DND-41 (cell line): ENCODE data around the gene KLHDC8A.

ENCODE experiments used
- ATAC-seq: fragments of 200-7000 bp; cut with Tn5 transposase; 3 replicates; pipeline ENCODE4 v1.9.1; 2021; ENCODE audit warnings: low read depth; ENCODE audit not compliant: insufficient read depth
- DNase-seq: peaks from one replicate; pipeline ENCODE4 v3.0.0-alpha.2; 2020
- H2AFZ ChIP-seq: 2 replicates; pipeline ENCODE4 v1.6.0; 2012; ENCODE audit warnings: low read depth, low read length
- H3K27ac ChIP-seq: 2 replicates; pipeline ENCODE4 v1.5.1; 2012; ENCODE audit warnings: low read length, inconsistent platforms
- H3K27me3 ChIP-seq: fragments of 200-600 bp; sonication (generic); 2 replicates; pipeline ENCODE4 v1.6.0; 2012; ENCODE audit warnings: low read length, mild to moderate bottlenecking, inconsistent platforms; ENCODE audit not compliant: insufficient read depth, poor library complexity
- H3K36me3 ChIP-seq: 2 replicates; pipeline ENCODE4 v1.5.1; 2012; ENCODE audit warnings: low read length, inconsistent platforms; ENCODE audit not compliant: insufficient read depth
- H3K4me1 ChIP-seq: 2 replicates; pipeline ENCODE4 v1.5.1; 2012; ENCODE audit warnings: mild to moderate bottlenecking, low read length; ENCODE audit not compliant: insufficient read depth
- H3K4me2 ChIP-seq: 2 replicates; pipeline ENCODE4 v1.6.0; 2012; ENCODE audit warnings: mild to moderate bottlenecking, moderate library complexity, low read length, inconsistent platforms; ENCODE audit not compliant: insufficient read depth
- H3K4me3 ChIP-seq, 2 experiments: fragments of 200-600 bp in 1 of 2; shearing (Covaris generic) in 1 of 2; 2 replicates each; pipeline ENCODE4 v1.5.1; 2012 to 2016; ENCODE audit warnings: inconsistent platforms in 2 of 2, low read length in 2 of 2, mild to moderate bottlenecking in 2 of 2, low read depth in 1 of 2, moderate library complexity in 1 of 2
- H3K79me2 ChIP-seq: 2 replicates; pipeline ENCODE4 v1.6.0; 2012; ENCODE audit warnings: low read length, inconsistent platforms; ENCODE audit not compliant: insufficient read depth
- H3K9ac ChIP-seq: 2 replicates; pipeline ENCODE4 v1.6.0; 2012; ENCODE audit warnings: low read depth, mild to moderate bottlenecking, inconsistent platforms, low read length, moderate library complexity
- H3K9me3 ChIP-seq: 2 replicates; pipeline ENCODE4 v1.5.1; 2012; ENCODE audit warnings: low read length, moderate library complexity, mild to moderate bottlenecking, inconsistent platforms; ENCODE audit not compliant: insufficient read depth, severe bottlenecking
- H4K20me1 ChIP-seq: 2 replicates; pipeline ENCODE4 v1.6.0; 2012; ENCODE audit warnings: low read length; ENCODE audit not compliant: insufficient read depth
- CTCF ChIP-seq: IDR thresholded peaks from 2 replicates; pipeline ENCODE4 v1.5.1; 2012; ENCODE audit warnings: borderline replicate concordance, low read length, moderate library complexity, mild to moderate bottlenecking; ENCODE audit not compliant: poor library complexity, severe bottlenecking; ENCODE audit errors: extremely low read depth
- EZH2 ChIP-seq: IDR thresholded peaks from 3 replicates; pipeline ENCODE4 v1.6.1; 2012; ENCODE audit warnings: borderline replicate concordance, low read depth, mild to moderate bottlenecking, moderate library complexity, low read length, inconsistent platforms; ENCODE audit not compliant: severe bottlenecking

KLHDC8A gene

DNA sequence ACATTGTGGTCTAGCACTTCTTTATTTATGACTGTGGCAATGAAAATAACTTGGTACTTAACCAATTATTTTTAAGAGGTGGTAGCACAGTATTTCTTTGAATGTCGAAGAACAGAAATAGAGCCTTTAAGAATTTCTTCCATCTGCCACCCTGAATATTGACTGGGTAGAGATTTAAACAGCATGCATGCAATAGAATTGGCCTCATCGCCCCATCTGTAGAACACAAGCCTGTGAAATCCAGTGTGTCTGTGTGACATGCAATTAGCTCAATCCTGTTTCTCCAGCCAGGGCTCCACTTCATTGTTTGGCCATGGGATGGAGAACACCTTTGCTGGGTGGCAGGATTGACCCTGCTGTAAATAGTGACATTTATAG lies 17.1 kb upstream of the KLHDC8A start:
- Histone ChIP-seq H4K20me1 (no peaks in the 10 kb centered on the region), H3K79me2 (no peaks in the 10 kb centered on the region), H3K27me3 (peaks cover 47% of the 10 kb centered on the region), H3K36me3 (no peaks in the 10 kb centered on the region), H3K27ac (no peak overlapping the region), H3K4me2 (no peak overlapping the region), H3K4me1 (no peaks in the 10 kb centered on the region), H3K4me3 (no peak overlapping the region), H3K9ac (no peak overlapping the region), H3K9me3 (no peaks in the 10 kb centered on the region), H2AFZ (no peak overlapping the region)
- ATAC-seq (no peak), DNase-seq (no peak)
- TF ChIP-seq CTCF (no peak), EZH2 (no peak)

- Histone ChIP-seq H3K4me1 (no peaks in the 10 kb centered on the region), H3K9me3 (no peaks in the 10 kb centered on the region), H3K9ac (no peak overlapping the region), H2AFZ (no peak overlapping the region), H3K27me3 (peaks cover 41% of the 10 kb centered on the region), H4K20me1 (no peaks in the 10 kb centered on the region), H3K4me3 (no peak overlapping the region), H3K4me2 (no peak overlapping the region), H3K27ac (no peak overlapping the region), H3K36me3 (no peaks in the 10 kb centered on the region), H3K79me2 (no peaks in the 10 kb centered on the region)
- no peak for TF ChIP-seq EZH2
- no peak for TF ChIP-seq CTCF
- no peak for ATAC-seq
- no peak for DNase-seq
These were observed 16.5 kb upstream of the KLHDC8A start for GRCh38 chr1:205373022-205373797.

DNA sequence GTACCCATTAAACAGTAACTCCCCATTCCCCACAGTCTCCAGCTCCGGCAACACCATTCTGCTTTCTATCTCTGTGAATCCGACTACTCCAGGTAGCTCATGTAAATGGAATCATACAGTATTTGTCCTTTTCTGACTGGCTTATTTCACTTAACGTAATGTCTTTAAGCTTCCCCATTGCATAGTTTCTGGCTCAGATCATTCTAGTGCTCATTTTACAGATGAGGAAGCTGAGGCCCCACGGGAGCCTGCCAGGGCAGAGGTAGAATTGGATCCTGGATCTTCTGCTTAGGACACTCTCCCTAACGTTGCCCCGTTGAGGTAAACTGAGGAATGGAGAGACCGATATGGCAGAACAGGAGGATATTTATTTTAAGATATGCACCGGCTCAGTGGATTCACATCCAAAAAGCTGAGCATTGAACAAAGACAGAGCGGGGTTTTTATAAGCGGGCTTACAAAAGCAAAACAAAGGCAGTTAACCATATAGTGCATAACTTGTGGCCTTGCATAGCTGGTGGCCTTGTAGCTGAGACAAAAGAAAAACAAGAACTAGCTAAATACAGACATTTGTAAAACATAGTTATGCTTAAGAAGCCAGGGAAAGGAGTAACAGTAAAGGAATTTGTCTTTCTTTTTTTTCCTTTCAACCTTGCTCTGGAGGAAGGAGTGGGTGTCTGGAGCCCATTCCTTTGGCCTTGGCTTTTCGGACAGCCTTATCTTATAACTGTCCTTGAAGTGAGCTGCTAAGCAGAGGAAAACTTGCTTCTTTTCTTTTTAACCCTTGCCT lies 15.3 kb upstream of the KLHDC8A start:
- Histone ChIP-seq H3K4me2 (no peak overlapping the region), H3K4me3 (no peak overlapping the region)

More for the DNA sequence above, 15.3 kb upstream of the KLHDC8A start:
- Histone ChIP-seq H4K20me1 (no peaks in the 10 kb centered on the region), H3K36me3 (no peaks in the 10 kb centered on the region), H3K9me3 (no peaks in the 10 kb centered on the region), H2AFZ (no peak overlapping the region), H3K27ac (no peak overlapping the region), H3K27me3 (peaks cover 43% of the 10 kb centered on the region), H3K9ac (no peak overlapping the region), H3K79me2 (no peaks in the 10 kb centered on the region), H3K4me1 (no peaks in the 10 kb centered on the region)
- TF ChIP-seq CTCF (no peak), EZH2 (no peak)
- DNase-seq (no peak), ATAC-seq (no peak)
